Gastroesophageal sphincter (tissue), 3 donors: ENCODE results near the gene KCNJ18.
"Not testable (repeated sequence)": the region's sequence is repeated elsewhere in the genome, so short reads cannot be mapped to it uniquely, and the experiment has no call there.

ENCODE experiments used
- POLR2A ChIP-seq, 2 donors: fragments of 450-650 bp; IDR thresholded peaks; one replicate each; pipeline ENCODE4 v1.6.1; 2017; ENCODE audit warnings: antibody characterized with exemption in 2 of 2, mild to moderate bottlenecking in 2 of 2, moderate library complexity in 1 of 2
- TF ChIP-seq, protein P1 (sequence below), 4 experiments: fragments of 200-600 bp in 2 of 4; fragments of 450-650 bp in 2 of 4; sonication (generic) in 1 of 4; IDR thresholded peaks; one replicate each; pipeline ENCODE4 v1.5.1; 2017 to 2019; ENCODE audit warnings: antibody characterized with exemption in 4 of 4, mild to moderate bottlenecking in 2 of 4, moderate library complexity in 2 of 4

DNA sequence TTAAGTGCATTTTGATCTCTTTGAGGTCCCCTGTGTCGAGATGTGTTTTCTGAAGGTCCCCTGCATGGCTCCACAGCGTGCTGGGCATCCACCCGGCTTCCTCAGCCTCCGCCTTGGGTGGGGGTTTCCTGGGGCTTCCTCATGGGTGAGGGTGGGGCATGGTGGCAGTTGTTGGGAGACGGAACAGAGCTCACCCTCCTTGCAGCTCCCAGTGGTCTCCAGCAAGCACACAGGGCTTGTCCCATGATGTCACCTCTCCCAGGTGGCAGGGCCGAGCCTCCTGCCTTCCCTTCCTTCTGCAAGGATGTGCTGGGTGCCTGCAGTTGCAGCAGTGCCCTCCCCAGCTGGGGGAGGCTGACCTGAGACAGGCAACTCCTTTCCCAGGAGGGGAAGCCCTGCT is 13.4 kb downstream of the KCNJ18 start:
- TF ChIP-seq, protein P1, sequence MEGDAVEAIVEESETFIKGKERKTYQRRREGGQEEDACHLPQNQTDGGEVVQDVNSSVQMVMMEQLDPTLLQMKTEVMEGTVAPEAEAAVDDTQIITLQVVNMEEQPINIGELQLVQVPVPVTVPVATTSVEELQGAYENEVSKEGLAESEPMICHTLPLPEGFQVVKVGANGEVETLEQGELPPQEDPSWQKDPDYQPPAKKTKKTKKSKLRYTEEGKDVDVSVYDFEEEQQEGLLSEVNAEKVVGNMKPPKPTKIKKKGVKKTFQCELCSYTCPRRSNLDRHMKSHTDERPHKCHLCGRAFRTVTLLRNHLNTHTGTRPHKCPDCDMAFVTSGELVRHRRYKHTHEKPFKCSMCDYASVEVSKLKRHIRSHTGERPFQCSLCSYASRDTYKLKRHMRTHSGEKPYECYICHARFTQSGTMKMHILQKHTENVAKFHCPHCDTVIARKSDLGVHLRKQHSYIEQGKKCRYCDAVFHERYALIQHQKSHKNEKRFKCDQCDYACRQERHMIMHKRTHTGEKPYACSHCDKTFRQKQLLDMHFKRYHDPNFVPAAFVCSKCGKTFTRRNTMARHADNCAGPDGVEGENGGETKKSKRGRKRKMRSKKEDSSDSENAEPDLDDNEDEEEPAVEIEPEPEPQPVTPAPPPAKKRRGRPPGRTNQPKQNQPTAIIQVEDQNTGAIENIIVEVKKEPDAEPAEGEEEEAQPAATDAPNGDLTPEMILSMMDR (IDR thresholded peaks at IDR 0.05), result not testable (repeated sequence)
- TF ChIP-seq POLR2A (IDR thresholded peaks at IDR 0.05), result not testable (repeated sequence)
